Cerebellar nuclear complex (tissue), 1 donor: ENCODE measurements around the gene LRPAP1.

Experiments
- DNase-seq, 2 experiments: peaks; one replicate each; lab custom pipeline; 2025; lab: John Stamatoyannopoulos, UW

Gene LRPAP1

GRCh38 chr4:3500634-3501101, 31.6 kb downstream of the LRPAP1 start:
- no peak for DNase-seq

- DNase-seq = no peak
Measured at GRCh38 chr4:3500111-3500510, 32.1 kb downstream of the LRPAP1 start.

GRCh38 chr4:3499710-3500109, 32.5 kb downstream of the LRPAP1 start:
- no peak for DNase-seq

- no peak for DNase-seq
Measured at GRCh38 chr4:3498901-3499510, 33.2 kb downstream of the LRPAP1 start.

- no peak for DNase-seq
Measured at GRCh38 chr4:3498407-3498806, 33.8 kb downstream of the LRPAP1 start.

- DNase-seq = no peak
Measured at GRCh38 chr4:3497523-3498389, 34.5 kb downstream of the LRPAP1 start.

GRCh38 chr4:3497095-3497494, 35.1 kb downstream of the LRPAP1 start:
- no peak for DNase-seq

GRCh38 chr4:3496021-3496420, 36.2 kb downstream of the LRPAP1 start:
- DNase-seq = no peak

- no peak for DNase-seq
Measured at GRCh38 chr4:3495204-3495975, 36.8 kb downstream of the LRPAP1 start.

GRCh38 chr4:3494462-3494871, 37.8 kb downstream of the LRPAP1 start:
- no peak for DNase-seq

GRCh38 chr4:3493720-3494461, 38.3 kb downstream of the LRPAP1 start:
- DNase-seq = no peak

- no peak for DNase-seq
Measured at GRCh38 chr4:3492741-3493719, 39.2 kb downstream of the LRPAP1 start.

GRCh38 chr4:3491681-3492405, 40.4 kb downstream of the LRPAP1 start:
- no peak for DNase-seq

GRCh38 chr4:3489451-3489962, 42.7 kb downstream of the LRPAP1 start:
- no peak for DNase-seq

- no peak for DNase-seq
Measured at GRCh38 chr4:3488820-3489219, 43.4 kb downstream of the LRPAP1 start.

GRCh38 chr4:3487861-3488260, 44.4 kb downstream of the LRPAP1 start:
- DNase-seq = no peak

- no peak for DNase-seq
Measured at GRCh38 chr4:3486541-3487540, 45.4 kb downstream of the LRPAP1 start.

GRCh38 chr4:3485886-3486540, 46.2 kb downstream of the LRPAP1 start:
- no peak for DNase-seq
